Hematopoietic multipotent progenitor cell treated with erythropoietin and hydrocortisone succinate and interleukin-3 and kit ligand, for 4 days (in vitro differentiated cells): ENCODE results near the gene PTPRO.
A peak's percentile ranks its signal among the peaks of the same experiment; 100 is the strongest.

Experiments used
- DNase-seq: peaks from one replicate; pipeline ENCODE4 v3.0.0-alpha.2; 2015

Gene PTPRO

DNA sequence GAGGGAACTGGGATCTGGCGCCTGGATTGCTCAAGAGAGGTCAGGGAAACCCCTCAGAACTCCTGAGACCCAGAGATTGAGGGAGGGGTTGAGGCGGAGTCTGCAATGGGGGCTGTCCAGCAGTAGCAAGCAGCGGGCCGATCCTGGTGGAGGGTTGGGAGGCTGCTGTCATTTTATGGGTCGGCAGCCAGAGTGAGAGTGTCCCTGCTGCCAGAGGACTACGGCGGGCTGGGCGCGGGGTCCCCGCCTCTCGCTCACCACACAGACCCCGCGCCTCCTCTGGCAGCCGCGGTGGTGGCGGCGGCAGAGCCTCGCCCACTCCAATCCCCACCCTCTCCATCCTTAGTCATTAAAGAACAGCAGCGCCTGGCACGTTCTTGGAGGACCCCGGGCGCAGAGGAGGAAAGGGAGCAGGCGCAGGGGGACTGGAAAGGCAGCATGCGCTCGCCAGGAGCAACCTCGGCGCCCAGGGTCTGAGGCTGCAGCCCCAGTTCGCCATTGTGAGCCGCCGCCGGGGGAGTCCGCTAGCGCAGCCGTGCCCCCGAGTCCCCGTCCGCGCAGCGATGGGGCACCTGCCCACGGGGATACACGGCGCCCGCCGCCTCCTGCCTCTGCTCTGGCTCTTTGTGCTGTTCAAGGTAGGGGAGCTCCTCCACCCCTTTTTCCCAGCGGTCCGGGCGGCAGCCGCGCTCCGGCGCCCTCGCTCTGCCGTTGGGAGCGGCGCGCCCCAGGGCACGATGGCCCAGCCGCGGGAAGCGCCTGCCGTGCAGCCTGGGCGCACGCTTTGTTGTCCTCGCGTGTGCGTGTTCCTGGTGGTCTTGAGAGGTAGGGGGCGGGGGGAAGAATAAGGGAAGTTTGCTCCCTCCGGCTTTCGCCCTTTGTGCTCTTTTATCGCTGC lies at the start of gene PTPRO:
TSS of gene PTPRO (plus strand) at position 345 of the 898 bp plus-strand sequence.
- DNase-seq = peak; percentile 21

DNA sequence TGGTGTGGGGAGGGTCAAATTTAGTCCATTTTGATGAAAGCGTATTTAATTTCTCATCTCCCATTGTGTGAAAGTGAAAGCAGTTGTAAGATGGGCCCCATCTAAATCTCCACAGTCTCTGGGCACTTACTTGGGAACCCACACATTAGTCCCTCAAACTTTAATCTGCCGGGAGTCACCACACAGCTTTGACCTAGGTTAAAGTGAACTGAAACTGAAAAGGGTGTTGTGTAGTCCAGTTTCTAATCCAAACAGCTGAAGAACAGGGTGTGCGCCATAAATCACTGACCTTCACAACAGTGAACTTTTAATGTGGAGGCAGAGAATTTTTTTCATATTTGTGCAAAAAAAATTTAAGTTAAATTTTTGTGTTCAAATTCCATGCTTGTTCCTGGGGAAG lies 48.4 kb upstream of the PTPRO start:
- DNase-seq = no peak

DNA sequence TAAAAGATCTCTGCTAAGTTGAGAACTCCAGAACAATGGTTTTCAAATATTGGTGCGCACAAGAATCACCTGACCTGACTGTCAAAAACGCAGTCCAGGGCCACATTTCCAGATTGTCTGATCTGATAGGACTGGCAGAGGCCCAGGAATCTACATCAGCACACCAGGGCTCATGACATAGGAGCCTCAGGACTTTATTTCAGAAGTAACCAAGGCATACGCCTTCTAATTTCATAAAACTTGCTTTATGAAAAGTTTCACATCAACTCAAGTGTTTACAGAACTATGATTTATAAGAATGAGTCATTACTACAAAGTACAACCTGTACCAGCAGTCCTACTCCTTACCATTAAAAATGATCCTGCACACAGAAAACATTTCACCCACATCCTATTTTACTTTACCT lies 47.7 kb upstream of the PTPRO start:
- DNase-seq = no peak

DNA sequence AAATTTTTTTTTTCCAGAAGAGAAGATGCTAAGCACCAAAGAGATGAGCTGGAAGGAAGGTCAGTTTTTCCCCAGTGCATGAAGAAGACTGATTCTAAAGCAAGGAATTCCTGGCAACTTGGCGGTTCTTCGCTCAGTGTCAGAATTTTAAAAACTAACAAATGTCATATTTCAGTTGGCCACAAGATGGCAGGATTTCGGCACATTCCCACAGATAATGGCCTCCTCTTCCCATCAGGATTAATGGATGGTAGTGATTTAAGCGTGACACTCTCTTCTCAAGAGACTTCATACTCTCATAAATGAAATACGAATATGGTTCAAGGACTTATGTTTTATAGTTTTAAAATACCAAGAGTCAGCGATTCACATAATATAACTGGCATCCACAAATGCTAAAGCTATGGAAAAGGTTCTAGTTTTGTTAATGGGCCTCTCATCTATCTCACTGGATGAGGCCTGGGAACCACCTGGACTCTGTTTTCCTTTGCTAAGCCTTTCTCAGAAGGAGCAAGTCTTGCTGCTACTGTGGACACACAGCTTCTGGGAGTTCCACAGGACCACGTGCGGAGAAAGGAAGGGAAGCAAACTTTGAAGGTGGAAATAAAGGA lies 46.1 kb upstream of the PTPRO start:
- peak; percentile 33 for DNase-seq

DNA sequence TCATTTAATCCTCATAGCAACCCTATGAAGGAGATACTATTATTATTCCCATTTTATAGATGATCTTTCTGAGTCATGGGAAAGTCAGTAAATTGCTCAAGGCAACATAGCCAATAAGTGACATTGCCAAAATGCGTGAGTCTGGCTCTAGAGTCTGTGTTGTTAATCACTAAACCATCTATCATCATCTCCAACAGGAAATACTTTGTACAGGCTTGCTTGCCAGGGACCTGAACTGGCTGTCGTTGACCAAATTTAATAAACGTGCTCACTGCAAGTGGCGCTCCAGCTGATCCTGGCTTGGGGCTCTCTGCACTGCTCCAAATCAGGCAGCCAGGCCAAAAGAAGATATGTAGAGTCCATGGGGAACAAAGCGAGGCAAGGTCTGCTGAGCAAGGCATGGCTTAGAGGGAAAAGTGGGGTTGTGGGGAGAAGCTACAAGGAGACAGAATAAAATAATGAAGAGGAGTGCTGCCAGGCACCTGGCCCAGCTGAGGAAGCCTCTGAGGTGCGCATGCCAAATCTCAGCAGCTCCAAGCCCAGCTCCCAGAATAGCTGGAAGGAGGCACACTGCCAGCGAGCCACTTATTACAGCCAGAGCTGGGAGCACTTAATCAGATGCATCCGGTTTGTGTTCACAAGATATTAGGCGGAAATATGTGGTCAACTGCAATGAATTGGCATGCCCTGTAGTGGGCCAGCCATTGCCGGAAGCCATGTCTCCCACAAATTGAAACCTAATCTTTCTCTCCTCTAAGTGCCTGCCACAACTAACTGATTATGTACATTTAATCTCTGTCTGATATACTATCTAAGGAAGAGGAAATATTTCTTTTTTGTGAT lies 43.3 kb upstream of the PTPRO start:
- DNase-seq = peak; percentile 78

DNA sequence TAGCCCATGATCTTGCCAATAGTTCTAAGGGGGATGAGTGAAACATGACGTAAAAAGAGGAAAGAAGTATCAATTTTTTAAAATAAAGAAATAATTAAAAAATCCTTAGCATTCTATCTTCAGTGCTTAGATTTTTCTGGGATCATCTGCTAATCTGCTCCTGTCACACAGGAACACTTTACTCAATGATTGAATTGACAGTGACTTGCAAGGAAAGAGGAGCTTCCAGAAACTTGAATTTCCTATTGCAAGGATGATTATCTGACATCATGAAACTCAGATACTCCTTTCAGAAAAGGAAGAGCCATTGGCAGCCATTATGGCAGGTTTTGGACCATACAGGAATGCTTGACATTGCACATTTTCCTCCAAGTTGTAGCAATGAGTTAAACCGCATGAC lies 41.4 kb upstream of the PTPRO start:
- no peak for DNase-seq

DNA sequence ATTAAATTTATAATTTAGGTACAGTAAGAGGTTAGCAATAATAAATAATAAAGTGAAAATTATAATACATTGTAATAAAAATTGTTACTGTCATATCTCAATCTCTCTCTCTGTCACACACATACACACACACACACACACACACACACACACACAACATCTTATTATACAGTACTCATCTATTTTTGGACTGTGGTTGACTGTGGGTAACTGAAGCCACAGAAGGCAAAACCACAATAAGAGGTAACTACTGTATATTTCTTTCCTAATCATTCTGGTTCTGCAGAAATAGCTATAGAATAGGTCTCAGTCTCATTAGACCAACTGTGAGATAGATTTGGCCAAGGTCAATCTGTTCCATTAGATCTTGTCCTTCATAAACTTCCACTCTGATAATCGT lies 33.1 kb upstream of the PTPRO start:
- peak; percentile 67 for DNase-seq

DNA sequence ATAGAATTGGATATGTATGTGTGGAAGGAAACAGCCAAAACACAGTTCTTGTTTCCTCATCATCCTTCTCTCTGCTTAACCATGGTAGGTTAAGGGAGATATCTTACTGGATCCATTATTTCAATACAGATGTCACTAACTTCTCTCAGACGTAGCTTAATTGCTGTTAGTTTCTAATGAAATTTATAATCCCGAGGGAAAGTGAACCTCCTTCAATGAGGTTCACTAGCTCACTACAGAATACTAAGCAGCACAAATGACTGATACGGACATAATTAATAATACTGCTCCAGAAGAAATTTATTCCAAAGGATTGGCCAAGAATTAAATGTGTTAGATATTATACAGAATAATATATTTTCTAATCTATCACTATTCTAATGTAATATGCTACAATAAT lies 28.6 kb upstream of the PTPRO start:
- DNase-seq = no peak

DNA sequence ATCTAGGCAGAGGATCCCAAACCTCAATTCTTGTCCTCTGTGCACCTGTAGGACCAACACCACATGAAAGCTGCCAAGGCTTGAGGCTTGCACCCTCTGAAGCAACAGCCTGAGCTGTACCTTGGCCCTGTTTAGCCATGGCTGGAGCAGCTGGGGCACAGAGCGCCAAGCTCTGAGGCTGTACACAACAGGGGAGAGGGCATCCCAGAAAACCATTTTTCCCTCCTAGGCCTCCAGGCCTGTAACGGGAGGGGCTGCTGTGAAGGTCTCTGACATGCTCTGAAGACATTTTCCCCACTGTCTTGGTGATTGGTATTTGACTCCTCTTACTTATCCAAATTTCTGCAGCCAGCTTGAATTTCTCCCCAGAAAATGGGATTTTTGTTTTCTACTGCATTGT lies 22.4 kb upstream of the PTPRO start:
- no peak for DNase-seq

DNA sequence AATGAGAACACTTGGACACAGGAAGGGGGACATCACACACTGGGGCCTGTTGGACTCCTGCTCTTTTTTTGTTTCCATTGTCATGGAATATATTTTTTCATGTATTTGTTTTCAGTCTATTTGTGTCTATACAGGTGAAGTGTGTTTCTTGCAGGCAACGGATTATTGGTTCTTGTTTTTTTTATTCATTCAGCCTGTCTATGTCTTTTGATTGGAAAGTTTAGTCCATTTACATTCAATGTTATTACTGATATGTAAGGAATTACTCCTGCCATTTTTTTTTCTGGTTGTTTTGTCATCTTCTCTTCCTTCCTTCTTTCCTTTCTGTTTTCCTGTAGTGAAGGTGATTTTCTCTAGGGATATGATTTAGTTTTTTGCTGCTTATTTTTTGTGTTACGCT lies 18.0 kb upstream of the PTPRO start:
- DNase-seq = no peak

DNA sequence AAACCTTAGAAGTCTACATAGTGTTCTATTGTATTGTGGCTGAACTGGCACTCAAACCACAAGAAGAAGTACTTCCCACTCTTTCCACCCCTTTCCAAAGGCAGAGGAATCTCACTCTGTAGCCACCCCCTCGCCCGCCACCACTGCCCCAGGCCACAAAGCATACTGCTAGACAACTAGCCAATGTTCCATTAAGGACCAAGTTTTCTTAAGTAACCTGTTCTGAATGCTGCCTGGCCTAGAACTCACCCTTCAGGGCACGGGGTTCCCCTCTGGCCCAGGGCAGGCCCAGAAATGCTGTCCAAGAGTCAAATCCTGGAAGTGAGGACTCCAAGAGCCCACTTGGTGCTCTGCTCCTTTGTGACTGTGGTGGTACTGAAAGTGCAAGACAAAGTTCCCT lies 15.7 kb upstream of the PTPRO start:
- no peak for DNase-seq

DNA sequence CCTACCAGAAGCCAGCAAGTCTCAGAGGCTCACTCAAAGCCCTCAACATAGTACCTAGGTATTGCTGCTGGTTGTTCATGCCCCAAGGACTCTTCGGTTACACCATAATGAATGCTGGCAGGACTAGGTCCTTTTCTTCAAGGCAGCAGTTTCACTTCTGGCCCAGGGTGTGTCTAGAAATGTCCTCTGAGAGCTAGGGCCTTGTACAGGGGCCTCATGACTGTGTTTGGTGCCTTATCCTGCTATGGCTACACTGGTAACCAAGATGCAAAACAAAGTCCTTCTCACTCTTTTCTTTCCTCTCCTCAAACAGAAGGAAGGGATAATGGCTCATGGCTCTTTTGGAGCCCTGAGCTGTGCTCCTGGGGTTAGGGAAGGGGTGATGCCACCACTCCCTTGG lies 15.2 kb upstream of the PTPRO start:
- no peak for DNase-seq

DNA sequence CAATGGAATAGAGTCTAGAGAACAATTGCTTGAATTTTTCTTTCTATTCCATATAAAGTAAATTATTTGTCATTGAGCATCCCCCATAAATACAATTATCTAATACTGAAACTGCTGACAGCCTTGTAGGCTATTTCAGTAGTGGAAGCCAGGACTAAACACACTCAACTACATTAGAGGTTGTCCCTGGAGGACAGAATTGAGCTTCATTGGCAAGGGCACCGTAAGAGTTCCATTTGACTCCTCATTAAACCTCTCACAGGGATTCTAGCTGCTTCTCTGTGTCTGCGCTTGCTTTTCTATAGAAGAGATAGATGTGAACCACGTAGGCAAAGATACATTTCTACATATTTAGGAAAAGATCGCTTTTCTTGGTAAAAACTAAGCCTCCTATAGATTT lies 3.5 kb upstream of the PTPRO start:
- no peak for DNase-seq

DNA sequence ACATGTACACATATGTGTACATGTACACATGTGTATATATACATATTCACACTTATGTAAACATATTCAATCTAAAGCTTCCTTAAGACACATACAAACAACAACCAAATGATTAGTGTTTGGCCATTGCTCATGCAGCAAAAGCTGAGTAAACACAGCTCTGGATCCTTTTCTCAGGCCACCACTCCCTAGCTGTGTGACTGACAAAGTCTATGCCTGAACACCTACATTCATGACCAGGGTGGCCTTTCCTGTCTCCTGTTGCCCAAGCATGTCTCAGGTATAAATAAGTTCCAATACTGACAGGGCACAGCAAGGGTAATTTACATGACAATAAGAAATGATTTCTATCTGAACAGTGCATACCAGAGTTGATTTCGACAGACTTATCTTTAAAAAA lies 1.4 kb upstream of the PTPRO start:
- no peak for DNase-seq

DNA sequence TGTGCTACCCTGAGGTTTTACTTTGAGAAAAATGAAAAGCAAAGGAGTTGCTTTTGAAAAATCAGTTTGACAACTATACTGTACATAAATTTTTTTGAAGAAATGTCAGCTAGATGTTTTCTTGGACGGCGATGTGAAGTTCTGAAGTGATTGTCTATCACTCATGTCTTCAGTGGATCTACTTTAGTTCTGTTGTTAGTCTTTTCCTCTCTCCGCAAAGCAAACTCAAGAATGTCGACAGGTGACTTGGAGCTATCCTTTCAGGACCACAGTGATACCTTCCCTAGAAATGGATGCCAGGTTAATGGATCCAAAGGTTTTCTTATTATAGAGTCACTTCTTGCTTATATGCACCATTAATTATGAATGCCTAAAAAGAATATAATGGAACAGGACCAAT lies 1.2 kb downstream of the PTPRO start:
- no peak for DNase-seq

DNA sequence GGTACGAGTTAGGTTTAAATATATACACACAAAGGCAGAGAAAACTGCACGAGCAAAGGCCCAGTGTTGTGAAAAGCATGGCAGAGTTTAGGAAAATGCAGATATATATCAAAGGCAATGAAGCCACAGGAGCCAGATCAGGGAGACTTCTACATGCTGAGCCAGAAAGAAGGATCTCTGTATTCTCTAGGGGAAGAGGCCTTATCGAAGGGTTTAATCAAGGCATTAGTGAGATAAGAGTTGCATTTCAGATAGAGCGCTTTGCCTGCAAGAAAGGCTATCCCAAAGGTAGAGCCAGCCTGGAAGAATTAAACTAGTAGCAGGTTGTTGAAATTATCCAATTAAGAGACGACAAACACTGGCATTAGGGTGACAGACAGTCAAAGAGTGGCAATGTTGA lies 7.6 kb downstream of the PTPRO start:
- DNase-seq = no peak

DNA sequence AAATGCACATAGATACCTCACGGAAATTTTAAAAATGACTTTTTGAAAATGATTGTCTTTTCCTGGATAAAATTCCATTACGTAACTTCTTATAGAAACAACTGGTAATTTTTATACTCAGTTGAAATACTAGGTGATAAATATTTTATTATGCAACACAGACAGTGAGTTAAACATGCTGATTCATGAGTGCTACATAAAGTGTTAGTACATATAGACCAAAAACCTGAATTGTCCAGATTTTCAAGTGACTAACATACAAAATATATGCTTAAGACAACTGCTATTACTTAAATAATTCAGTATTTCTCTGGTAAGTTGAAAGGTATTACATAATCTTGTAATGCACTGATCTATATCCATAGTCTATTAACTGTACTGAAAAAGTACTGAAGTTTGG lies 11.9 kb downstream of the PTPRO start:
- no peak for DNase-seq

DNA sequence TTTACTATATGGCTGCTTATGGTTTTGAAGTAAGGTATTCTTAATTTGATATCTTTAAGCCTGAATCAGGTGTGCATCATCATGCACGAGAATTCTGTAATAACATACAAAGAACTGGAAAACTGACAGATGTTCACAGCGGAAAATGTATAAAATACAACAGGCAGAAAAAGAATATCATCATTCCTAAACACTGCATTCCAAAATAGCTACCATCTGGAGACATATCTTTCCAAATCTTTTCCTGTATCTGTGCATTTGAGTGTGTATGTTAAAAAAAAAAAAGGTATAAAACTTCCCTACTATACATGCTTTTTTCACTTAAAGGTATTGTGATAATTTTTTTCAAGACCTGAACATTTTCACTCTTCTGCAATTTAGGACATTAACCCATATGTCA lies 13.7 kb downstream of the PTPRO start:
- no peak for DNase-seq

DNA sequence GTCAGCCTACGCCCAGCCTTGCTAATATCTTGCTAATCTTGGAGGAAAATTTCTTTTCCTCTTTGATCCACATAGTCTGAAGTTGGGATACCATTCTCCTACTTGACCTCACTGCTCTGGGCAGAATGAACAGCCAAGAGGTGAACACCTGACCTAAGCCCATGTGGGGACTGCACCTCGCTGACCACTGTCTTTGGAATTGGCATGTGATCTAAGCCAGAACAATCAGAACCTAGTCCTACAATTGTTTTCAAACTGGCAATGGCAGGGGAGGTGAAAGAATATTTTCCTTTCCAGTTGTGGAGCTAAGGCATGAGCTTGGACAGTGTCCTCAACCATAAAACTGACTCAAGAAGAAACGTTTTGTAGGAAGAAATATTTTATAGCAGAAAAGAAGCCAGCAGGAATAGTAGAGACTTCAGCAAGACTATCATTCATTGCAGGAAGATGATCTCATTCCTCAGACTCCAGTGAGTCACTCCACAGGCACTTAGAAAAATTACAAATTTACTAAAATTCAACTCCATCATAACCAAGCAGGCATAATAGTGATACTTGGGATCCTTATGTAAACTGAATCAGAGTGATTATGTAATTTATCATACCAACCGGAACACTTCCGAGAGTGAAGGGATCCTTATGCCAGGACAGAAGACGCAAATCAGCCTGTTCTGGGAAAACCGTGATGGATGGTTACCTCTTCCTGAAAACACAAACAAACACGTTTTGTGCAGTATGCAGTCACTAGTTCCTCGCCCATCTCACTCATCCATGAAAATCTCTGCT lies 14.7 kb downstream of the PTPRO start:
- no peak for DNase-seq

DNA sequence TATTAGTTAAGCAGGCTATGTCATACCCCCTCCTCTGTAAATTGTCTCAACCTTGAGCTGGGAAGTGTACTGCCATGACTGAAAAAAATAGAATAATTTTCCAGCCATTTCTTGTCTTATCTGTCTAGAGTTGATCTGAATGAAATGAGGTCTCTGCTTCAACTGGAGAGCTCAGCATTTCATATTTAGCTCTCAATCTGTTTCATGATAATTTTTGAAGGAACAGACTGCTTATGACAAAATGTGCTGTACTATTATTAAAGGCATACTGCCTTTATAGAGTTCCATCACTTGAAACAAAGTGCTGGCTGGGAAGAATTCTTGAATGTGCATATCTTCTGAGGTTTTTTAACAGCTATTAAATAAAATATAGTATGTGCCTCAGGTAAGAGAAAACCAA lies 19.1 kb downstream of the PTPRO start:
- DNase-seq = no peak

DNA sequence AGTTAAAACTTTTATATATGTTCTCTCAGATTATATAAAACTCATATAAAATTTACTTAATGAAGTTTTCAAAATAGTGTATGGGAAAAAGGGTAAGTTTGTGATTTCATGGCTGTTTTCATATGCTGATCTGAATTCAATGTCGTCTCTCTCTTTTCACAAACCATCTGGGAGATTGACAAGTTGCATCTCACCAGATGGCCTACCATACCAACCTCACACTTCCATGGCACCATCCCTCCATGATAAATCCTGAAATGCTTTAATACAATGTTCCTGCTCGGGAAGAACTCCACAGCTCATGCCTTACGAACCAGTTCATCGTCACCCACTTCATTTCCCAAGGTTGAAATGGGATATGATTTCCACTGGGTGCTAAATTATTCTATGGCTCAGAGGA lies 22.3 kb downstream of the PTPRO start:
- DNase-seq = no peak

DNA sequence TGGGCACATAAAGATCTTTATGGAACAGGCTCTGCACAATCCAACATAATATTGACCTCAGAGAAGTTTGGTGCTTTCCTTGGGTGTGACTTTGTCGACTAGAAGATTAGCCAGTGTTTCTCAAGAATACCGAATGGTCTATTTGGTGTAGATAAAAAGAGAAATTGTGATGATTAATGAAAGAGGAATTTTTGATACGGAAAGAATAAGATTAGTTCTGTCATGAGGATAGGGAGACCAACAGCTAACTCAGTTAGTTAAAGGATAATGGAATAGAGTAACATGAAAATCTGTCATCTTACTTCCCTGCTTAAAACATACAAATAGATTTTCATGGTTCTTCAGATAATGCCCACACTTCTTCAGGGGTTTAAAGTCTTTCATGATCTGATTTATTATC lies 24.2 kb downstream of the PTPRO start:
- no peak for DNase-seq

DNA sequence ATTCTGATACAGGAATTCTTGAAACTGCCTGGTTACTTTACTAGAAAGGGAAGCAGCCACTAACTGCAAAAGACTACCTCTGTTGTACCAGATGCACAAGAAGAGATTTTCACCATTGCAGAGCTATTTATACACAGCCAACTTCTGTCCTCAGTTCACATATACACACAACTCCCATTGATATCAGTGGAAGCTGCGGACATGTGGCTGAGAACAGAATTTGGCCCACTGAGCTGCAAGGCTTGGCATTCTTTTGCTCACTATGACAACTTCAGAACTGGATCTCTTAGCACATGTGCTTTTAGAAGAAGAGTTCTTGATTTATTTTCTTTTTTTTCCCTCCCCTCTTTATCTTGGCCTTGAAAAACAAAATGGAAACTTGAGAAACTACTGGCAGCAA lies 28.3 kb downstream of the PTPRO start:
- no peak for DNase-seq
